ENCODE measurements around the gene MYCL.

- no peak for TF ChIP-seq POLR2A (IDR thresholded peaks at IDR 0.05)
- TF ChIP-seq CTCF (IDR thresholded peaks at IDR 0.05): no peak
These were observed 39.5 kb upstream of the MYCL start for GRCh38 chr1:39940980-39941871.

Data from suprapubic skin (tissue), 3 donors.